ENCODE data around the gene CWC25. TPM values are rescaled to one million over a fixed set of nuclear protein-coding genes. Genes with fewer than 3 reads are reported as not detected.
"Not testable (repeated sequence)": the region's sequence is repeated elsewhere in the genome, so short reads cannot be mapped to it uniquely, and the experiment has no call there.

CWC25 gene
- total RNA-seq, 1 experiment from 2014 or later: 12.7 TPM

DNA sequence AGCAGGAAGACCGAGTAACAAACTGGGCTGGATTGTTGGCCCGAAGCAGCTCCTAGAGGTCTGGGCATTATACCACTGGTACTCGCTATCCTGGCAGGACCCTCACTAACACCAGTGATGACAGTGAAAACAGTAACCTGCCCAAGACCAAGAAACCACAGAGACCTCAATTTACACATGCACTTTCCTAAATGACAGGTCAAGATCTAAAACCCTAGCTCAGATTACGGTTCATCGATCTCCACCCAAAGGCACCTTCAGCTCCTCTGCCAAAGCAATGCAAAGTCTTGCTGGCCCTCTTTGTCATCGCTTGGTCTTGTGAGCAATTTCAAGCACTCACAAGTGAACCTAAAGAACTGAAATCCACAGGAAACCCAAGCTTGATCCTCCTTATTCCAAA, 27.3 kb downstream of the CWC25 start:
- Histone ChIP-seq H3K27me3 (ENCODE audit: low read length) (no peaks in the 10 kb centered on the region), H3K4me2 (ENCODE audit: low read depth, low read length, poor library complexity, severe bottlenecking) (peak overlapping the region; percentile 85), H3K79me2 (ENCODE audit: low read length) (peaks cover 58% of the 10 kb centered on the region), H2AFZ (ENCODE audit: low read length) (no peak overlapping the region), H4K20me1 (ENCODE audit: insufficient read depth, low read depth, low read length) (0 out of 2 replicates have a peak, but pooled peaks cover 4% of the 10 kb centered on the region), H3K9me3 (ENCODE audit: low read length) (no peaks in the 10 kb centered on the region), H3K4me3 (ENCODE audit: low read length) (peak overlapping the region; percentile 77), H3K4me1 (ENCODE audit: low read length) (peaks cover 23% of the 10 kb centered on the region), H3K27ac (ENCODE audit: low read length) (peak overlapping the region; percentile 60), H3K36me3 (ENCODE audit: insufficient read depth, low read length) (peaks cover 14% of the 10 kb centered on the region; the same call in 1 of the 2 replicates), H3K9me2 (replicated peaks; ENCODE audit: insufficient read depth, low read length) (no peaks in the 10 kb centered on the region), H3K9ac (ENCODE audit: low read length) (peak overlapping the region; percentile 98)
- no peak for DNase-seq

DNA sequence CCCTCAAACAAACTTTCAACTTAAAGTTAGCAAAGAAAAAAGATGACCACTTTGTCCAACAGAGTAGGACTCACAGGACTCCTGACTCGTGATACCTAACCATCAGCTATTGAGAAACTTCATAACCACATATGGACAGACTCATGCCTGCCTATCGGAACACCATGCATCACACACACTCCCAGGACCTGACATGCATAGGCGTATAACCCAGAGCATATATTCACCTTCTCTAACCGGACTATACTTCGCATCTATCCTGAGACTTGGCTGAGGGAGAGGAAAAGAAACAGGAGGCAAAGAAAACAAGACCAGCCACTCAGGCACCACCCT, 28.0 kb downstream of the CWC25 start:
- H3K79me2 ChIP-seq (ENCODE audit: low read length): peaks cover 65% of the 10 kb centered on the region

GRCh38 chr17:38796451-38797157, 28.5 kb downstream of the CWC25 start:
- H3K4me2 ChIP-seq (ENCODE audit: low read depth, low read length, poor library complexity, severe bottlenecking): peak overlapping the region; percentile 85
- no peak overlapping the region for H3K9ac ChIP-seq (ENCODE audit: low read length)
- peaks cover 14% of the 10 kb centered on the region; the same call in 1 of the 2 replicates for H3K36me3 ChIP-seq (ENCODE audit: insufficient read depth, low read length)
- H3K79me2 ChIP-seq (ENCODE audit: low read length): peaks cover 68% of the 10 kb centered on the region
- no peak for DNase-seq
- H3K4me3 ChIP-seq (ENCODE audit: low read length): no peak overlapping the region
- H3K27me3 ChIP-seq (ENCODE audit: low read length): no peaks in the 10 kb centered on the region
- no peak overlapping the region for H3K27ac ChIP-seq (ENCODE audit: low read length)
- no peaks in the 10 kb centered on the region for H3K9me2 ChIP-seq (replicated peaks; ENCODE audit: insufficient read depth, low read length)
- peaks cover 23% of the 10 kb centered on the region for H3K4me1 ChIP-seq (ENCODE audit: low read length)
- H3K9me3 ChIP-seq (ENCODE audit: low read length): no peaks in the 10 kb centered on the region
- H4K20me1 ChIP-seq (ENCODE audit: insufficient read depth, low read depth, low read length): 0 out of 2 replicates have a peak, but pooled peaks cover 4% of the 10 kb centered on the region
- H2AFZ ChIP-seq (ENCODE audit: low read length): no peak overlapping the region

More for the DNA sequence above, 28.0 kb downstream of the CWC25 start:
- Histone ChIP-seq H2AFZ (ENCODE audit: low read length) (no peak overlapping the region), H3K9me2 (replicated peaks; ENCODE audit: insufficient read depth, low read length) (no peaks in the 10 kb centered on the region), H3K4me3 (ENCODE audit: low read length) (0 out of 2 replicates have a peak overlapping the region, but pooled peaks have one; percentile 77), H3K9ac (ENCODE audit: low read length) (peak overlapping the region; percentile 98), H3K4me2 (ENCODE audit: low read depth, low read length, poor library complexity, severe bottlenecking) (peak overlapping the region; percentile 85), H3K4me1 (ENCODE audit: low read length) (peaks cover 23% of the 10 kb centered on the region), H3K27me3 (ENCODE audit: low read length) (no peaks in the 10 kb centered on the region), H3K9me3 (ENCODE audit: low read length) (no peaks in the 10 kb centered on the region), H4K20me1 (ENCODE audit: insufficient read depth, low read depth, low read length) (0 out of 2 replicates have a peak, but pooled peaks cover 4% of the 10 kb centered on the region), H3K27ac (ENCODE audit: low read length) (no peak overlapping the region), H3K36me3 (ENCODE audit: insufficient read depth, low read length) (peaks cover 15% of the 10 kb centered on the region; the same call in 1 of the 2 replicates)
- no peak for DNase-seq

GRCh38 chr17:38794221-38794620, 30.9 kb downstream of the CWC25 start:
- Histone ChIP-seq H3K79me2 (ENCODE audit: low read length) (peaks cover 85% of the 10 kb centered on the region), H3K36me3 (ENCODE audit: insufficient read depth, low read length) (peaks cover 7% of the 10 kb centered on the region; the same call in 1 of the 2 replicates), H3K27me3 (ENCODE audit: low read length) (no peaks in the 10 kb centered on the region), H3K9me3 (ENCODE audit: low read length) (no peaks in the 10 kb centered on the region), H3K27ac (ENCODE audit: low read length) (no peak overlapping the region), H2AFZ (ENCODE audit: low read length) (no peak overlapping the region), H3K4me2 (ENCODE audit: low read depth, low read length, poor library complexity, severe bottlenecking) (no peak overlapping the region), H3K4me1 (ENCODE audit: low read length) (peaks cover 17% of the 10 kb centered on the region), H3K4me3 (ENCODE audit: low read length) (no peak overlapping the region), H3K9me2 (replicated peaks; ENCODE audit: insufficient read depth, low read length) (no peaks in the 10 kb centered on the region), H3K9ac (ENCODE audit: low read length) (no peak overlapping the region), H4K20me1 (ENCODE audit: insufficient read depth, low read depth, low read length) (0 out of 2 replicates have a peak, but pooled peaks cover 4% of the 10 kb centered on the region)
- no peak for DNase-seq

DNA sequence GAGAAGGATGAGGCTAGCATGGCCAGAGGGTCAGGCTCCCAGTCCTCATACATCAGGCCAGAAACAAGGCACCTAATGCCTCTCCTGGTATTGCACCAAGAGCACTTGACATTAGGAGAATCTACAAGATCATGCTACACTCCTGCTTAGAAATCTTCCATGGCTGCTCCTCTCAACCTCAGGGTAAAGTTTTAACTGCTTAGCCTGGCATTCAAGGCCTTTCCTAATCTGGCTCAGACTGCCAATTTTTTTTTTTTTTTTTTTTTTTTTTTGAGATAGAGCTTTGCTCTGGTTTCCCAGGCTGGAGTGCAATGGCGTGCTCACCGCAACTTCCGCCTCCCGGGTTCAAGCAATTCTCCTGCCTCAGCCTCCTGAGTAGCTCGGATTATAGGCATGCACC, 34.0 kb downstream of the CWC25 start:
- DNase-seq: no peak
- Histone ChIP-seq H3K4me3 (ENCODE audit: low read length) (no peak overlapping the region), H3K36me3 (ENCODE audit: insufficient read depth, low read length) (peaks cover 12% of the 10 kb centered on the region; the same call in 1 of the 2 replicates), H3K27me3 (ENCODE audit: low read length) (no peaks in the 10 kb centered on the region), H3K9me3 (ENCODE audit: low read length) (no peaks in the 10 kb centered on the region), H3K9ac (ENCODE audit: low read length) (no peak overlapping the region), H3K79me2 (ENCODE audit: low read length) (peaks cover 61% of the 10 kb centered on the region), H4K20me1 (ENCODE audit: insufficient read depth, low read depth, low read length) (no peaks in the 10 kb centered on the region), H3K4me1 (ENCODE audit: low read length) (no peaks in the 10 kb centered on the region), H2AFZ (ENCODE audit: low read length) (no peak overlapping the region), H3K4me2 (ENCODE audit: low read depth, low read length, poor library complexity, severe bottlenecking) (no peak overlapping the region), H3K27ac (ENCODE audit: low read length) (no peak overlapping the region), H3K9me2 (replicated peaks; ENCODE audit: insufficient read depth, low read length) (no peaks in the 10 kb centered on the region)

DNA sequence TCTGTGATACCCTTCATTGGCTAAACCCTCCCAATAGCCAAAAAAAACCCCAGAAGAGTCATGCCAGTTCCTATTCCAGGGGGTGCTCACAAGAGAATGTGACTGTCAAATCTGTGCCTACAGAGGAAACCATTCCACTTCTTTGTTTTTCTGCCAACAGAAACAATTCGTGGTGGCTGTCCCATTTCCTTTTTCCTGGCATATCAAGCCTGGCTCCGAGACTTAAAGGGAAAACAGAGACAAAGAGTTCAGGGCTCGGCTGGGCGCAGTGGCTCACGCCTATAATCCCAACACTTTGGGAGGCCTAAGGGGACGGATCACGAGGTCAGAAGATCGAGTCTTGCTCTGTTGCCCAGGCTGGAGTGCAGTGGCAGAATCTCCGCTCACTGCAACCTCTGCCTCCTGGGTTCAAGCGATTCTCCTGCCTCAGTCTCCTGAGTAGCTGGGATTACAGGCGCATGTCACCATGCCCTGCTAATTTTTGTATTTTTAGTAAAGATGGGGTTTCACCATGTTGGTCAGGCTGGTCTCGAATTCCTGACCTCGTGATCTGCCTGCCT, 34.9 kb downstream of the CWC25 start:
- not testable (repeated sequence) for H4K20me1 ChIP-seq (ENCODE audit: insufficient read depth, low read depth, low read length); H3K4me3 ChIP-seq (ENCODE audit: low read length); H3K4me1 ChIP-seq (ENCODE audit: low read length); H3K27me3 ChIP-seq (ENCODE audit: low read length); H2AFZ ChIP-seq (ENCODE audit: low read length); DNase-seq; H3K9me2 ChIP-seq (replicated peaks; ENCODE audit: insufficient read depth, low read length); H3K9ac ChIP-seq (ENCODE audit: low read length); H3K4me2 ChIP-seq (ENCODE audit: low read depth, low read length, poor library complexity, severe bottlenecking); H3K27ac ChIP-seq (ENCODE audit: low read length); H3K9me3 ChIP-seq (ENCODE audit: low read length)
- Histone ChIP-seq H3K36me3 (ENCODE audit: insufficient read depth, low read length) (peaks cover 16% of the 10 kb centered on the region; the same call in 1 of the 2 replicates), H3K79me2 (ENCODE audit: low read length) (peaks cover 51% of the 10 kb centered on the region)

DNA sequence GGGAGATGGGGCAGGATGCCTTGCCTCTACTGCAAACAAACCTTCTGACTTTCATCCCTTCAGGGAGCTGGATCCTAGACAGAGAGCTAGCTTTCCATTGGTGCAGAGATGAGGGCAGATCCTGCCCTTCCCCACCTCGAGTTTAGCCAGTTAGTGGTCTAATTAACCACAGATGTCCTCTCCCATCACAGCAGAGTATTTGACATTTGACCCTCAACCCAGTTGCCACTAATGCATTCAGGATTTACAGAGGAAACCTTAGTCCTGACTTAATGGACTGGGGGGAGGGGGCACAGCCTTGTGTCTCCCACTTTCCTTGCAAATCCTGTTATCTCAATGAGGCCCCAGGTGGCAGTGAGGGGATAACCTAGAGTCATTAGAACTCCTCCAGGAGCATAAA, 35.9 kb downstream of the CWC25 start:
- peaks cover 43% of the 10 kb centered on the region for H3K79me2 ChIP-seq (ENCODE audit: low read length)
- H3K4me3 ChIP-seq (ENCODE audit: low read length): no peak overlapping the region
- H3K9ac ChIP-seq (ENCODE audit: low read length): no peak overlapping the region
- H3K4me1 ChIP-seq (ENCODE audit: low read length): no peaks in the 10 kb centered on the region
- no peak overlapping the region for H3K27ac ChIP-seq (ENCODE audit: low read length)
- DNase-seq: no peak
- no peaks in the 10 kb centered on the region for H3K9me2 ChIP-seq (replicated peaks; ENCODE audit: insufficient read depth, low read length)
- H2AFZ ChIP-seq (ENCODE audit: low read length): no peak overlapping the region
- H3K9me3 ChIP-seq (ENCODE audit: low read length): no peaks in the 10 kb centered on the region
- peaks cover 18% of the 10 kb centered on the region; the same call in 1 of the 2 replicates for H3K36me3 ChIP-seq (ENCODE audit: insufficient read depth, low read length)
- no peaks in the 10 kb centered on the region for H4K20me1 ChIP-seq (ENCODE audit: insufficient read depth, low read depth, low read length)
- H3K27me3 ChIP-seq (ENCODE audit: low read length): no peaks in the 10 kb centered on the region
- H3K4me2 ChIP-seq (ENCODE audit: low read depth, low read length, poor library complexity, severe bottlenecking): no peak overlapping the region

DNA sequence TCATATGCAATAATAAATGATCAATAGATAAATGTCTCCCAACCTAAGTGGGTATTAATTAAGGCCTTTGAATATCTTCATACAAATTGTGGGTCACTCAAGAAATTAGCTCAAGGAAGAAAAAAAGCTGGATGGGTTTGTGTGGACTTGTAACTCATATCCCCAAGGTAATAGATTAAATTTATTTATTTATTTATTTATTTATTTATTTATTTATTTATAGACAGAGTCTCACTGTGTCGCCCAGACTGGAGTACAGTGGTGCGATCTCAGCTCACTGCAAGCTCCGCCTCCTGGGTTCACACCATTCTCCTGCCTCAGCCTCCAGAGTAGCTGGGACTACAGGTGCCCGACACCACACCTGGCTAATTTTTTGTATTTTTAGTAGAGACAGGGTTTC, 37.1 kb downstream of the CWC25 start:
- H3K4me1 ChIP-seq (ENCODE audit: low read length); H3K27ac ChIP-seq (ENCODE audit: low read length); H3K9ac ChIP-seq (ENCODE audit: low read length); DNase-seq; H3K4me2 ChIP-seq (ENCODE audit: low read depth, low read length, poor library complexity, severe bottlenecking); H3K9me3 ChIP-seq (ENCODE audit: low read length); H3K9me2 ChIP-seq (replicated peaks; ENCODE audit: insufficient read depth, low read length); H4K20me1 ChIP-seq (ENCODE audit: insufficient read depth, low read depth, low read length); H2AFZ ChIP-seq (ENCODE audit: low read length); H3K27me3 ChIP-seq (ENCODE audit: low read length); H3K4me3 ChIP-seq (ENCODE audit: low read length): not testable (repeated sequence)
- peaks cover 18% of the 10 kb centered on the region; the same call in 1 of the 2 replicates for H3K36me3 ChIP-seq (ENCODE audit: insufficient read depth, low read length)
- H3K79me2 ChIP-seq (ENCODE audit: low read length): peaks cover 35% of the 10 kb centered on the region

Measured in Karpas-422 (cell line).